ENCODE measurements around the gene IL4.
A peak's percentile ranks its signal among the peaks of the same experiment; 100 is the strongest.
"Not testable (repeated sequence)": the region's sequence is repeated elsewhere in the genome, so short reads cannot be mapped to it uniquely, and the experiment has no call there.

IL4 gene

GRCh38 chr5:132673939-132674630 lies at the start of gene IL4:
IL4 (plus strand) TSS chr5:132673989; CDS start chr5:132674051, 62 bp downstream.
- no peak for DNase-seq

- DNase-seq = no peak
These were observed 46.3 kb upstream of the IL4 start for GRCh38 chr5:132627470-132627869.

DNA sequence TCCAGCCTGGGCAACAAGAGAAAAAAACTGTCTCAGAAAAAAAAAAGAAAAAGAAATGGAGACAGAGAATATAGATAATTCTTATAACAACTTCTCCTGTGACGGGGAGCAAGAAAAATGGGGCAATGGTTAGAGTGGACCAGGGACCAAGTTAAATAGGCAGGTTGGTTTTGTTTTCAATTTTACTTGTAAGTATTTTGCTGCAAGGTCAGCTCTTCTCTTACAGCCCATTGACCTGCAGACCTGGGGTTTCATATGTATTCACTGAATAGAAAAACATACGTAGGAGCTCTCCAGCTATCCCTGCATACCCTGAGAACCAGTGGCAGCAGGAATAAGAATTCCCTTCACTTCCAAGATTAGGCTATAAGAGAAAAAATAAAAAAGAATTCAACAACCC lies 45.0 kb upstream of the IL4 start:
- no peak for DNase-seq

- DNase-seq = no peak
These were observed 44.4 kb upstream of the IL4 start for GRCh38 chr5:132629230-132629944.

DNA sequence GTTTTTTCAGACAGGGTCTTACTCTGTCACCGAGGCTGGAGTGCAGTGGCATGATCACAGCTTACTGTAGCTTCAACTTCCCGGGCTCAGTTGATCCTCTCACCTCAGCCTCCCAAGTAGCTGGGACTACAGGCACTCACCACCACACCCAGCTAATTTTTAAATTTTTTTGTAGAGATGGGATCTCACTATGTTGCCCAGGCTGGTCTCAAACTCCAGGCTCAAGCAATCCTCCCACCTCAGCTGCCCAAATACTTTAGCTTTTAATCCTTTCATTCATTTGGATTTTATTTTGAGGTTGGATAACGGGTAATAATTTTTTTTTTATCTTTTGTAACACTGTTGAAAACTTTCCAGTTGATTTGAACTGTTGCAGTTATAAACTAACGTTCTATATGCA lies 40.2 kb upstream of the IL4 start:
- not testable (repeated sequence) for DNase-seq

GRCh38 chr5:132635873-132636272 lies 37.9 kb upstream of the IL4 start:
- DNase-seq = no peak

DNA sequence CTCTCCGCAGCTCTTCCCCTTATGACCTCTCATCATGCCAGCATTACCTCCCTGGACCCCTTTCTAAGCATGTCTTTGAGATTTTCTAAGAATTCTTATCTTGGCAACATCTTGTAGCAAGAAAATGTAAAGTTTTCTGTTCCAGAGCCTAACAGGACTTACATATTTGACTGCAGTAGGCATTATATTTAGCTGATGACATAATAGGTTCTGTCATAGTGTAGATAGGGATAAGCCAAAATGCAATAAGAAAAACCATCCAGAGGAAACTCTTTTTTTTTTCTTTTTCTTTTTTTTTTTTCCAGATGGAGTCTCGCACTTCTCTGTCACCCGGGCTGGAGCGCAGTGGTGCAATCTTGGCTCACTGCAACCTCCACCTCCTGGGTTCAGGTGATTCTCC lies 36.5 kb upstream of the IL4 start:
- no peak for DNase-seq

DNA sequence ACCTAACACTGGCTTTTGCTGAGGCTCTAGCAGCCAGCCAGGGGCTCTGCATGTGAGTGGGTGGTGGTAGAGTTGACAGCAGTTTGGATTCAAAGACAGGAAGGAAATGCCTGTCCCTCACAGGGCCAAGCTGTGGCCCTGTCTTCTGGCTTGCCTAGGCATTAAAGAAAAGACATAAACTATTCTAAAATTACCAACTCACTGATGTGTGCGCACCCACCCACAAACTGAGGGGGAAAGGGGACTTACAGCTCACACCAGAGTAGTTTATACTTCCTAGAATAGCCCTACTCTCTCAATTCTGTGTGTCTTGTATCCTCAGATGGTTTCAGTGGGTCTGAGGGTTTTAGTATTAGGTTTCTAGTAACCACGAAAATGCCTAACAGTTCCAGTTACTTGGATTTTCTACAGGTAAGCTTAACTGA lies 34.1 kb upstream of the IL4 start:
- DNase-seq = no peak

- DNase-seq = no peak
These were observed 33.2 kb upstream of the IL4 start for GRCh38 chr5:132640613-132641012.

- DNase-seq = no peak
These were observed 32.5 kb upstream of the IL4 start for GRCh38 chr5:132641241-132641723.

GRCh38 chr5:132641841-132642240 lies 31.9 kb upstream of the IL4 start:
- DNase-seq = no peak

- DNase-seq = no peak
These were observed 29.6 kb upstream of the IL4 start for GRCh38 chr5:132644177-132644576.

GRCh38 chr5:132646583-132647266 lies 27.1 kb upstream of the IL4 start:
- DNase-seq = no peak

GRCh38 chr5:132647473-132647872 lies 26.3 kb upstream of the IL4 start:
- DNase-seq = no peak

GRCh38 chr5:132648355-132648754 lies 25.4 kb upstream of the IL4 start:
- DNase-seq = no peak

GRCh38 chr5:132651838-132652469 lies 21.8 kb upstream of the IL4 start:
- DNase-seq = peak; percentile 91

DNA sequence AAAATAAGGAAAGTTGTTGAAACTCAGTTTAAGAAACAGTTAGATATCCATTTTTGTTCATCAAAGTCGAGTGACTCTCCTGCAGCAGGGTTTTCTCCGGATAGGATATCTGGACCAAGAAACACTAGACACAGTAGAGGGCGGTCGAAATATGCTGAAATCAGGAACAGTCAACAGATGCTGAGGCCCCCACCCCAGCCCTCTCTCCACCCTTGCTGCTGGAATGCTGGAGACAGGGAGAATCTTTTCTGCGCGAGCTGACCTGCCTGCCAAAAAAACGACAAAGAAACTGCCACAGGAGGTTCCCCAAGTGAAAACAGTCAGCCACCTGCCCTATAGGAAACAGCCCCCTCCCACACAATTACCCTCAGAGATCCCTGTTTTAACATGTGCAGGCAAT lies 20.1 kb upstream of the IL4 start:
- DNase-seq = no peak

DNA sequence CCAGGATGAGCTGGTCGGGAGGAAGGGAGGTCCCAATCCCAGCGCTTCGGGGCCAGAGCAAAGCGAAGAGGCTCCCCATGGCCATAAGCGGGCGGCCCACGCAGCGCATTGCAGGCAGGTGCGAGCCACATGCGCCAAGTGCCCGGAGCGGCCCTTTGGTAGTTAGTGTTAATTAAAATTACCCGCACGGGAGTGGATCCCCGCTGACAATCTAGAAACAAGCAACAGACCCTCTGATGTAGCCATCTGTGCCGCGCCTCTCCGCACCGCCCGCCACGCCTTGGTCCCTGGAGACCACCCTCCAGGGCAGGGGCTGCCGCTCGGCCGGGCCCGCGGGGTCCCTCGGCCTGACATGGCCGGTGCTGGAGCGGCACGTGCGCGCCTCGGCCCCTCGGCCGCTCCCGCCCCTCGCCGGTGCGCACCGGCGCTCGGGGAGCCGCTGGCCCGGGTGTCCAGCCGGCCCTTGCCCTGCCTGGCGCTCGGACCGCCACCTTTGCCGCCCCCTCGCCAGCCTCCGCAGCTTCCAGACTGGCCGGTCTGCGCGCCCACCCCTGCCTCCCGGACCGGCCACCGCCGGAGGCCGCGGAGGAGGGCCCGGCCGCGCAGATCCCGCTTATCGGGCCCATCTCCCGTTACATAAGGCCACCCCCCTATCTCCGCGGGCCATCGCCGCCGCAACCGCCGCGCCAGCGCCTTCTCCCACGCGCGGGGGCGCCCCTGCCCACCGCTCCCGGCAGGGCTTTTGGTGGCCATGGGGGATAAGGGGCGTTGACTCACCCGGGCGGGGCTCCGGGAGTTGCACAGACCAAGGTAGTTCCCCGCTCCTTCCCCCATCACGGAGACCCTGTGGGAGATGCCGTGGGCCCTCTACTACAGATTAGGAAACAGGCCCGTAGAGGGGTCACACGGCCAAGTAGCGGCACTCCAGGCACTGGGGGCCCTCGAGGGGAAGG lies 17.7 kb upstream of the IL4 start:
- peak; percentile 41 for DNase-seq

DNA sequence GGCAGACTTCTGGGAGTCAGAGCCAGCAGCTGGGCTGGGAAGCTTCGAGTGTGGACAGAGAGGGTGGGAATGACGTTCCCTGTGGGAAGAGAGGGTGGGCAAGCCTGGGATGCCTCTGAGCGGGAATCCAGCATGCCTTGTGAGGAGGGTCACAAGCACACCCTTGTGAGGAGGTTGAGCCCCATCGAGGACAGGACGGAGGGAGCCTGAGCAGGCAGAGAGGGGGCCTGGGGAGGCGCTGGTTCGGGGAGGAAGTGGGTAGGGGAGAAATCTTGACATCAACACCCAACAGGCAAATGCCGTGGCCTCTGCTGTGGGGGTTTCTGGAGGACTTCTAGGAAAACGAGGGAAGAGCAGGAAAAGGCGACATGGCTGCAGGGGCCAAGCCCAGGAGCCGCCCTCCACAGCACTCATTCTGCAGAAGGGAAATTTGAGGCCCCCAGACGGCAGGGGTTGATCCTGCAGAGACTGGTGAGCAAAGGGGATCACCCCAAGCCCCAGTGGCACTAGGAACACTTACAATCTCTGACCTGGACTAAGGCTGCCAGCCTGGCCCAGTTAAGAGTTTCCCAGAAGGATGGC lies 16.9 kb upstream of the IL4 start:
- no peak for DNase-seq

DNA sequence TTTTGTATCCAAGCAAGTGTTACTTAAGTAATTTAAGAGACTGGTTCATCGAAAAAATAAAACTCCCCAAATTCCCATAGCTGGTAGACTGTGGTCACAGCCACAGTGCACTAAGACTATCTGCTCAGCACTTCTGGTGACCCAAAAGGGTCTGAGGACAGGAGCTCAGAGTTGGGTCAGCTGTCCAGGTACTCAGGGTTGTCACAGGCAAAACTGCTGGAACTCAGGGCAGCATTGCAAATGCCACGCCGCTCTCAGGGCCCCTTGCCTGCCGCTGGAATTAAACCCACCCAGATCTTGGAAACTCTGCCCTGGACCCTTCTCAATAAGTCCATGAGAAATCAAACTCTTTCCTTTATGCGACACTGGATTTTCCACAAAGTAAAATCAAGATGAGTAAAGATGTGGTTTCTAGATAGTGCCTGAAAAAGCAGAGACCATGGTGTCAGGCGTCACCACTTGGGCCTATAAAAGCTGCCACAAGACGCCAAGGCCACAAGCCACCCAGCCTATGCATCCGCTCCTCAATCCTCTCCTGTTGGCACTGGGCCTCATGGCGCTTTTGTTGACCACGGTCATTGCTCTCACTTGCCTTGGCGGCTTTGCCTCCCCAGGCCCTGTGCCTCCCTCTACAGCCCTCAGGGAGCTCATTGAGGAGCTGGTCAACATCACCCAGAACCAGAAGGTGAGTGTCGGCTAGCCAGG lies 16.0 kb upstream of the IL4 start, which contains the start of gene IL13:
Gene IL13, plus strand, starts transcription at position 498 of the 705 bp plus-strand sequence. Its CDS starts 14 bp downstream, at position 512.
- no peak for DNase-seq

All from hematopoietic multipotent progenitor cell treated with erythropoietin and hydrocortisone succinate and interleukin-3 and kit ligand, for 8 days (in vitro differentiated cells).